ENCODE measurements around the gene AATK.

- no peak for TF ChIP-seq POLR2A (IDR thresholded peaks at IDR 0.05)
- TF ChIP-seq, protein P1, sequence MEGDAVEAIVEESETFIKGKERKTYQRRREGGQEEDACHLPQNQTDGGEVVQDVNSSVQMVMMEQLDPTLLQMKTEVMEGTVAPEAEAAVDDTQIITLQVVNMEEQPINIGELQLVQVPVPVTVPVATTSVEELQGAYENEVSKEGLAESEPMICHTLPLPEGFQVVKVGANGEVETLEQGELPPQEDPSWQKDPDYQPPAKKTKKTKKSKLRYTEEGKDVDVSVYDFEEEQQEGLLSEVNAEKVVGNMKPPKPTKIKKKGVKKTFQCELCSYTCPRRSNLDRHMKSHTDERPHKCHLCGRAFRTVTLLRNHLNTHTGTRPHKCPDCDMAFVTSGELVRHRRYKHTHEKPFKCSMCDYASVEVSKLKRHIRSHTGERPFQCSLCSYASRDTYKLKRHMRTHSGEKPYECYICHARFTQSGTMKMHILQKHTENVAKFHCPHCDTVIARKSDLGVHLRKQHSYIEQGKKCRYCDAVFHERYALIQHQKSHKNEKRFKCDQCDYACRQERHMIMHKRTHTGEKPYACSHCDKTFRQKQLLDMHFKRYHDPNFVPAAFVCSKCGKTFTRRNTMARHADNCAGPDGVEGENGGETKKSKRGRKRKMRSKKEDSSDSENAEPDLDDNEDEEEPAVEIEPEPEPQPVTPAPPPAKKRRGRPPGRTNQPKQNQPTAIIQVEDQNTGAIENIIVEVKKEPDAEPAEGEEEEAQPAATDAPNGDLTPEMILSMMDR (IDR thresholded peaks at IDR 0.05) = no peak
These were observed 30.3 kb downstream of the AATK start for GRCh38 chr17:81135505-81136278.
